Mammary epithelial cell (primary cell): ENCODE results near the gene WTAP.

ENCODE experiments used
- EZH2 ChIP-seq: IDR thresholded peaks from 2 replicates; pipeline ENCODE4 v1.6.1; 2012; ENCODE audit warnings: low read length, inconsistent platforms, borderline replicate concordance
- TF ChIP-seq, protein P1 (sequence below), 2 donors: IDR thresholded peaks in 1 of 2; conservative IDR thresholded peaks in 1 of 2; 2 replicates each; pipeline ENCODE4 v1.5.1; 2011 to 2012; ENCODE audit warnings: inconsistent platforms in 2 of 2, low read length in 2 of 2, mild to moderate bottlenecking in 2 of 2, control low read depth in 1 of 2, low read depth in 1 of 2; ENCODE audit not compliant: insufficient read depth in 1 of 2; ENCODE audit errors: extremely low read depth in 1 of 2

- TF ChIP-seq, protein P1, sequence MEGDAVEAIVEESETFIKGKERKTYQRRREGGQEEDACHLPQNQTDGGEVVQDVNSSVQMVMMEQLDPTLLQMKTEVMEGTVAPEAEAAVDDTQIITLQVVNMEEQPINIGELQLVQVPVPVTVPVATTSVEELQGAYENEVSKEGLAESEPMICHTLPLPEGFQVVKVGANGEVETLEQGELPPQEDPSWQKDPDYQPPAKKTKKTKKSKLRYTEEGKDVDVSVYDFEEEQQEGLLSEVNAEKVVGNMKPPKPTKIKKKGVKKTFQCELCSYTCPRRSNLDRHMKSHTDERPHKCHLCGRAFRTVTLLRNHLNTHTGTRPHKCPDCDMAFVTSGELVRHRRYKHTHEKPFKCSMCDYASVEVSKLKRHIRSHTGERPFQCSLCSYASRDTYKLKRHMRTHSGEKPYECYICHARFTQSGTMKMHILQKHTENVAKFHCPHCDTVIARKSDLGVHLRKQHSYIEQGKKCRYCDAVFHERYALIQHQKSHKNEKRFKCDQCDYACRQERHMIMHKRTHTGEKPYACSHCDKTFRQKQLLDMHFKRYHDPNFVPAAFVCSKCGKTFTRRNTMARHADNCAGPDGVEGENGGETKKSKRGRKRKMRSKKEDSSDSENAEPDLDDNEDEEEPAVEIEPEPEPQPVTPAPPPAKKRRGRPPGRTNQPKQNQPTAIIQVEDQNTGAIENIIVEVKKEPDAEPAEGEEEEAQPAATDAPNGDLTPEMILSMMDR (conservative IDR thresholded peaks at IDR 0.05 in 1 of 2, IDR thresholded peaks at IDR 0.05 in 1 of 2; ENCODE audit: extremely low read depth in 1 of 2, insufficient read depth in 1 of 2, low read depth in 1 of 2, low read length in 2 of 2), result no peak
- no peak for TF ChIP-seq EZH2
Observed at GRCh38 chr6:159788753-159789376, 61.6 kb downstream of the WTAP start.
